Endothelial cell of umbilical vein (primary cell): ENCODE measurements around the gene SH3PXD2A.

Experiments
- CTCF ChIP-seq, 2 donors: IDR thresholded peaks; 1 replicate in 1 of 2; 2 replicates in 1 of 2; pipeline ENCODE4 v1.5.1; 2011; ENCODE audit warnings: low read length in 2 of 2, mild to moderate bottlenecking in 2 of 2, moderate library complexity in 2 of 2, control low read depth in 1 of 2, inconsistent platforms in 1 of 2, low read depth in 1 of 2; ENCODE audit not compliant: insufficient read depth in 1 of 2; ENCODE audit errors: extremely low read depth in 1 of 2
- EZH2 ChIP-seq: IDR thresholded peaks from 2 replicates; pipeline ENCODE4 v1.6.1; 2012; ENCODE audit warnings: borderline replicate concordance, low read depth, mild to moderate bottlenecking, moderate library complexity, low read length, inconsistent platforms; ENCODE audit not compliant: severe bottlenecking
- POLR2A ChIP-seq: IDR thresholded peaks from 2 replicates; pipeline ENCODE4 v1.6.1; 2012; ENCODE audit warnings: low read depth, mild to moderate bottlenecking, control low read depth, low read length
- POLR2AphosphoS5 ChIP-seq: IDR thresholded peaks from 2 replicates; pipeline ENCODE4 v1.6.1; 2012; ENCODE audit warnings: low read depth, mild to moderate bottlenecking, control low read depth, low read length, moderate library complexity; ENCODE audit not compliant: insufficient read depth

DNA sequence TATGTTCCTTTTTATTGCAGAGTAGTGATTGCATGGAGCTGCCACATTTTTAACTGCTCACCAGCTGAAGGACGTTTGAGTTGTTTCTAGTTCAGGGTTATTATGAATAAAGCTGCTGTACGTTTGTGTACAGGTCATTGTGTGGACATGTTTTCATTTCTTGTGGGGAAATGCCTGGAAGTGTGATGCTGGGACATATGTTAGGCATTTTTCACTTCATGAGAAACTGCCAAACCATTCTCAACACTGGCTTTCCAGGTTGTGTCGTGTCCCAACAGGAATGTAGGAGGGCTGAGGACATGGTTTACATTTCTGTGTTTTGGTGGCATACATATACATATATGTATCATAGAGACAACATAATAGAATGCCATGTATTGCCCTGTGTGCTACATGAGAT is 288.8 kb downstream of the SH3PXD2A start:
- no peak for TF ChIP-seq CTCF (IDR thresholded peaks at IDR 0.05; ENCODE audit: extremely low read depth in 1 of 2, insufficient read depth in 1 of 2, low read depth in 1 of 2, low read length in 2 of 2)
- TF ChIP-seq POLR2A = no peak
- no peak for TF ChIP-seq POLR2AphosphoS5
- TF ChIP-seq EZH2 = no peak
